A673 (cell line): ENCODE results near the gene UBR4. TPM values are rescaled to one million over a fixed set of nuclear protein-coding genes. Genes with fewer than 3 reads are reported as not detected.

Experiments used
- BruUV-seq: library from RNA; stranded (reverse); fragments of 400-500 nt; replicated peaks from 2 replicates; lab custom pipeline; 2021; lab: Mats Ljungman, UMichigan
- CTCF ChIA-PET: fragments of 300-600 bp; sonication (Branson Sonifier 250); formaldehyde crosslinking; loops from one replicate; lab custom pipeline; 2022; ENCODE audit warnings: antibody characterized with exemption; lab: Charles Lee
- POLR2A ChIA-PET: fragments of 300-600 bp; sonication (Branson Sonifier 250); formaldehyde crosslinking; loops from one replicate; lab custom pipeline; 2022; ENCODE audit warnings: antibody characterized with exemption; ENCODE audit not compliant: low non-redundant PET; lab: Charles Lee
- DNase-seq: peaks from one replicate; pipeline ENCODE4 v3.0.0-alpha.2; 2015; ENCODE audit warnings: low spot score
- H3K27ac ChIP-seq: fragments of 200-600 bp; sonication (generic); 2 replicates; pipeline ENCODE4 v1.5.1; 2016; ENCODE audit warnings: mixed run types, low read depth, mild to moderate bottlenecking, mixed read lengths, antibody characterized with exemption, low read length; ENCODE audit not compliant: poor library complexity, severe bottlenecking
- H3K27me3 ChIP-seq: fragments of 200-600 bp; sonication (generic); replicated peaks from 2 replicates; pipeline ENCODE4 v1.6.1; 2017; ENCODE audit warnings: mixed run types, low read depth, mild to moderate bottlenecking, mixed read lengths, antibody characterized with exemption, low read length; ENCODE audit not compliant: insufficient read depth, poor library complexity
- H3K36me3 ChIP-seq: fragments of 200-600 bp; sonication (generic); 2 replicates; pipeline ENCODE4 v1.6.1; 2016; ENCODE audit warnings: mixed run types, mild to moderate bottlenecking, mixed read lengths, antibody characterized with exemption, low read length; ENCODE audit not compliant: insufficient read depth, poor library complexity, severe bottlenecking
- H3K4me1 ChIP-seq: fragments of 200-600 bp; sonication (generic); 2 replicates; pipeline ENCODE4 v1.6.1; 2017; ENCODE audit warnings: mixed run types, mild to moderate bottlenecking, mixed read lengths, antibody characterized with exemption, low read length; ENCODE audit not compliant: insufficient read depth, poor library complexity, severe bottlenecking
- H3K4me3 ChIP-seq: fragments of 200-600 bp; sonication (generic); 2 replicates; pipeline ENCODE4 v1.5.1; 2016; ENCODE audit warnings: low read depth, mixed run types, mild to moderate bottlenecking, mixed read lengths, low read length; ENCODE audit not compliant: poor library complexity, severe bottlenecking
- H3K9me3 ChIP-seq: fragments of 200-600 bp; sonication (generic); 2 replicates; pipeline ENCODE4 v1.6.1; 2016; ENCODE audit warnings: mixed run types, low read depth, mild to moderate bottlenecking, mixed read lengths, antibody characterized with exemption, low read length; ENCODE audit not compliant: poor library complexity, severe bottlenecking
- CTCF ChIP-seq: fragments of 300-800, 200-600 bp; sonication (generic); conservative IDR thresholded peaks from 2 replicates; pipeline ENCODE4 v1.5.1; 2017; ENCODE audit warnings: low read depth, mild to moderate bottlenecking, antibody characterized with exemption, low read length, moderate library complexity, mixed read lengths
- EZH2 ChIP-seq: fragments of 200-600 bp; sonication (generic); IDR thresholded peaks from 2 replicates; pipeline ENCODE4 v1.6.1; 2017; ENCODE audit warnings: borderline replicate concordance, low read depth, mild to moderate bottlenecking, mixed read lengths, antibody characterized with exemption, low read length; ENCODE audit not compliant: poor library complexity, severe bottlenecking
- intact Hi-C: fragments of 100-400 bp; cut with micrococcal nuclease; formaldehyde crosslinking; loops from one replicate; pipeline ENCODE4 v1.10.0; 2022; ENCODE audit not compliant: unreplicated experiment
- total RNA-seq: library from RNA; stranded (reverse); gene quantifications from 2 replicates; pipeline ENCODE4 v1.2.3, GENCODE V29; 2021

UBR4 gene
- total RNA-seq, 1 experiment from 2014 or later, result 214 TPM

- Histone ChIP-seq H3K4me1 (no peaks in the 10 kb centered on the region), H3K27me3 (no peaks in the 10 kb centered on the region), H3K27ac (no peak overlapping the region), H3K9me3 (no peaks in the 10 kb centered on the region), H3K36me3 (peaks cover 85% of the 10 kb centered on the region), H3K4me3 (no peak overlapping the region)
- intact Hi-C loops, result no loop called here
- TF ChIP-seq CTCF, result no peak
- TF ChIP-seq EZH2, result no peak
- BruUV-seq, result no TSS peak
- CTCF ChIA-PET, result no interaction called here
- no peak for DNase-seq
- POLR2A ChIA-PET, result no interaction called here
Observed at GRCh38 chr1:19229229-19229628, 19.2 kb upstream of the UBR4 start.

- intact Hi-C loops, result no loop called here
- H3K9me3 ChIP-seq, result no peaks in the 10 kb centered on the region
- DNase-seq, result no peak
- H3K27me3 ChIP-seq, result no peaks in the 10 kb centered on the region
- TF ChIP-seq CTCF (no peak), EZH2 (no peak)
- no peak overlapping the region for H3K4me3 ChIP-seq
- POLR2A ChIA-PET, result no interaction called here
- H3K27ac ChIP-seq, result no peak overlapping the region
- peaks cover 92% of the 10 kb centered on the region for H3K36me3 ChIP-seq
- CTCF ChIA-PET, result no interaction called here
- no TSS peak for BruUV-seq
- peaks cover 5% of the 10 kb centered on the region for H3K4me1 ChIP-seq
Observed at GRCh38 chr1:19222979-19223824, 13.1 kb upstream of the UBR4 start.

GRCh38 chr1:19222573-19222972 lies 12.5 kb upstream of the UBR4 start:
- BruUV-seq, result no TSS peak
- Histone ChIP-seq H3K27me3 (no peaks in the 10 kb centered on the region), H3K9me3 (no peaks in the 10 kb centered on the region), H3K4me3 (no peak overlapping the region), H3K27ac (no peak overlapping the region), H3K4me1 (peaks cover 5% of the 10 kb centered on the region), H3K36me3 (peaks cover 96% of the 10 kb centered on the region)
- no peak for DNase-seq
- ChIA-PET POLR2A (no interaction called here), CTCF (no interaction called here)
- intact Hi-C loops, result no loop called here
- no peak for TF ChIP-seq EZH2
- TF ChIP-seq CTCF, result no peak
